ENCODE results near the gene VWDE. TPM values are rescaled to one million over a fixed set of nuclear protein-coding genes. Genes with fewer than 3 reads are reported as not detected.

VWDE gene
- total RNA-seq, 4 donors from 2014 or later = not detected

- no peak for TF ChIP-seq CTCF (IDR thresholded peaks at IDR 0.05; ENCODE audit: low read depth)
These were observed 106.2 kb downstream of the VWDE start for GRCh38 chr7:12297283-12298108.

GRCh38 chr7:12296051-12296570, 107.6 kb downstream of the VWDE start:
- TF ChIP-seq CTCF (IDR thresholded peaks at IDR 0.05; ENCODE audit: low read depth) = no peak

- no peak for TF ChIP-seq CTCF (IDR thresholded peaks at IDR 0.05; ENCODE audit: low read depth)
These were observed 109.0 kb downstream of the VWDE start for GRCh38 chr7:12294701-12295100.

- TF ChIP-seq CTCF (IDR thresholded peaks at IDR 0.05; ENCODE audit: low read depth) = no peak
These were observed 111.8 kb downstream of the VWDE start for GRCh38 chr7:12291870-12292269.

GRCh38 chr7:12290761-12291160, 112.9 kb downstream of the VWDE start:
- TF ChIP-seq CTCF (IDR thresholded peaks at IDR 0.05; ENCODE audit: low read depth) = no peak

GRCh38 chr7:12289996-12290395, 113.7 kb downstream of the VWDE start:
- TF ChIP-seq CTCF (IDR thresholded peaks at IDR 0.05; ENCODE audit: low read depth) = no peak

- TF ChIP-seq CTCF (IDR thresholded peaks at IDR 0.05; ENCODE audit: low read depth) = no peak
These were observed 115.8 kb downstream of the VWDE start for GRCh38 chr7:12287901-12288300.
